Measurements from ENCODE around the gene STARD8. TPM values are rescaled to one million over a fixed set of nuclear protein-coding genes. Genes with fewer than 3 reads are reported as not detected.

The STARD8 gene
- total RNA-seq, 4 donors from 2014 or later: 0.70 to 5.0 (median 4.1) TPM

DNA sequence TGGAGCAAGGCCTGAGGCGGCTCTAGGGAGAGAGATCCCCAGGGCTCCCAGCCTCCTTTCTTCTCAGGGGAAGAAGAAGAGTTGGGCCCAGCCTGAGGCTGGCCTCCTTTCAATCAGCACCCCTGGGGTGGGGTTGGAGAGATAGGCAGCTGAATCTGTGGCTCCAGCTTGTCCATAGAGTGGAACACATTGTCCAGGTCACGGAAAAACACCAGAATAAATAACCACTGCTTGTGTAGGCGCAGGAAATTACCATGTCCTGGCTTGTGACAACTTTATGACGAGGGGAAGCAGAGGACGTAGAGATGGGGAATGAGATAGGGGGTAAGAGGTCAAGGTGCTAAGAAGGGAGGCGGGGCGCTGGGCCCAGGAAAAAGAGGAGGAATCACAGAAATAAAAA lies 100.6 kb downstream of the STARD8 start:
- H3K36me3 ChIP-seq: no peaks in the 10 kb centered on the region
- H3K27ac ChIP-seq: no peak overlapping the region
- TF ChIP-seq POLR2A (IDR thresholded peaks at IDR 0.05): no peak
- TF ChIP-seq CTCF (IDR thresholded peaks at IDR 0.05): no peak
- H3K27me3 ChIP-seq: no peaks in the 10 kb centered on the region
- H3K4me1 ChIP-seq: no peaks in the 10 kb centered on the region
- H3K9me3 ChIP-seq: no peaks in the 10 kb centered on the region
- no peak for DNase-seq
- no peak overlapping the region for H3K4me3 ChIP-seq

DNA sequence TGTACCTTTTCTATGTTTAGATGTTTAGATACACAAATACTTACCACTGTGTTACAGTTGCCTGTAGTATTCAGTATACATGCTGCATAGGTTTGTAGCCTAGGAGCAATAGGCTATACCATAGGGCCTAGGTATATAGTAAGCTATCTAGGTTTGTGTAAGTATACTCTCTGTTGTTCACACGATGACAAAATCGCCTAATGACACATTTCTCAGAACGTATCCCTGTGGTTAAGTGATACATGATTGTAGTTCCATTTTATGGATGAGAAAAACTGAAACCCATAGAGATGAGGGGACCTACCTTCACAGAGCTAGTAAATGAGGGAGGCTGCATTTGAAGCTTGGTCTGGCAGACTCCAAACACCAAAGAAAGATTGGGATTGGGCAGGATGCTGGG lies 102.0 kb downstream of the STARD8 start:
- Histone ChIP-seq H3K27me3 (no peaks in the 10 kb centered on the region), H3K27ac (no peak overlapping the region), H3K4me1 (no peaks in the 10 kb centered on the region), H3K4me3 (no peak overlapping the region), H3K36me3 (no peaks in the 10 kb centered on the region), H3K9me3 (no peaks in the 10 kb centered on the region)
- no peak for DNase-seq
- TF ChIP-seq CTCF (IDR thresholded peaks at IDR 0.05) (no peak), POLR2A (IDR thresholded peaks at IDR 0.05) (no peak)

DNA sequence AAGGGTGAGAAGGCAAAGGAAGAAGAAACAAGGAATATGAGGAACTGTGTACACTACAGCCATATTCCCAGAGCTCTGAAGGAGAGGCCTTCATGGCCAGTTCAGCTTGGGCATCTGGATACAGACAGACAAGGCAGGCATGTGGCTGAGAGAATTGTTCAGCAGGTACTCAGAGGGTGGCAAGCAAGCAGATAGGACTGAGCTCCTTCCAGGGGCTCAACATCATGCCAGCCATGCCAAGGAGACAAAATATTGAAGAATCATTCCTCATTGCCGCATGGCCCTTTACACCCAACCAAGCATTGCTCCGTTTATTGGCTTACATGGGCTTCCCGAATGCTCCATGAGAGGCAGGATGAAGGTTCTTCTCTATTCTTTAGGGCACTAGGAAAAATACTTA lies 102.8 kb downstream of the STARD8 start:
- H3K27me3 ChIP-seq: no peaks in the 10 kb centered on the region
- no peaks in the 10 kb centered on the region for H3K9me3 ChIP-seq
- H3K4me3 ChIP-seq: no peak overlapping the region
- TF ChIP-seq CTCF (IDR thresholded peaks at IDR 0.05): no peak
- TF ChIP-seq POLR2A (IDR thresholded peaks at IDR 0.05): no peak
- no peaks in the 10 kb centered on the region for H3K36me3 ChIP-seq
- no peaks in the 10 kb centered on the region for H3K4me1 ChIP-seq
- H3K27ac ChIP-seq: no peak overlapping the region
- no peak for DNase-seq

- DNase-seq: no peak
- no peaks in the 10 kb centered on the region for H3K27me3 ChIP-seq
- no peaks in the 10 kb centered on the region for H3K9me3 ChIP-seq
- no peaks in the 10 kb centered on the region for H3K36me3 ChIP-seq
- H3K4me1 ChIP-seq: no peaks in the 10 kb centered on the region
- TF ChIP-seq CTCF (IDR thresholded peaks at IDR 0.05): no peak
- no peak overlapping the region for H3K27ac ChIP-seq
- H3K4me3 ChIP-seq: no peak overlapping the region
Observed at GRCh38 chrX:68751372-68751771, 103.9 kb downstream of the STARD8 start.

DNA sequence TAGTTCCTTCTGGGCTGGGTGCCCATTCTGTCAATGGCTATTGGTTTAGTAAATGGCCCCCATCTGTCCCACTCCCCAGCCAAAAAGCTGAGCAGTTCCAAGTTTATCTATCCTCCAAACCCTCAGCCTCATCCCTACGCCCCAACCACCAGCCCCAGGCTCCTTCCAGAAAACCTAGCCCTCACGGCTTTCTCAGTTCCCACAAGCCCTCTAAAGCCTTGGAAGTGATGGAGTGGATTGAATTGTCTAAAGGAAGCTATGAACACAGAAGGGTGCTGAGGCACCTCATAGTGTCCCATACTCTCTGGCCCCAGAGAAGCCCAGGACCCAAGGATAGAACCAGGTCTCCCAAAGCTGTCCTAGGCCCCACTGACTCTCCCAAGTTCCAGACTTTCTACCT lies 105.8 kb downstream of the STARD8 start:
- H3K4me1 ChIP-seq: no peaks in the 10 kb centered on the region
- no peak for TF ChIP-seq POLR2A (IDR thresholded peaks at IDR 0.05)
- TF ChIP-seq CTCF (IDR thresholded peaks at IDR 0.05): no peak
- no peak for DNase-seq
- no peak overlapping the region for H3K27ac ChIP-seq
- no peaks in the 10 kb centered on the region for H3K9me3 ChIP-seq
- H3K36me3 ChIP-seq: no peaks in the 10 kb centered on the region
- no peak overlapping the region for H3K4me3 ChIP-seq
- H3K27me3 ChIP-seq: no peaks in the 10 kb centered on the region

GRCh38 chrX:68754406-68754805 lies 106.9 kb downstream of the STARD8 start:
- Histone ChIP-seq H3K4me1 (no peaks in the 10 kb centered on the region), H3K27ac (no peak overlapping the region), H3K4me3 (no peak overlapping the region), H3K36me3 (no peaks in the 10 kb centered on the region), H3K9me3 (no peaks in the 10 kb centered on the region), H3K27me3 (no peaks in the 10 kb centered on the region)
- no peak for TF ChIP-seq POLR2A (IDR thresholded peaks at IDR 0.05)
- TF ChIP-seq CTCF (IDR thresholded peaks at IDR 0.05): no peak
- DNase-seq: no peak

All from Peyer's patch (tissue), 4 donors.